ENCODE measurements around the gene ZNF276. TPM values are rescaled to one million over a fixed set of nuclear protein-coding genes. Genes with fewer than 3 reads are reported as not detected.
"Not testable (repeated sequence)": the region's sequence is repeated elsewhere in the genome, so short reads cannot be mapped to it uniquely, and the experiment has no call there.

ZNF276 gene
- total RNA-seq, 1 donor from 2014 or later, result 16.2 TPM

DNA sequence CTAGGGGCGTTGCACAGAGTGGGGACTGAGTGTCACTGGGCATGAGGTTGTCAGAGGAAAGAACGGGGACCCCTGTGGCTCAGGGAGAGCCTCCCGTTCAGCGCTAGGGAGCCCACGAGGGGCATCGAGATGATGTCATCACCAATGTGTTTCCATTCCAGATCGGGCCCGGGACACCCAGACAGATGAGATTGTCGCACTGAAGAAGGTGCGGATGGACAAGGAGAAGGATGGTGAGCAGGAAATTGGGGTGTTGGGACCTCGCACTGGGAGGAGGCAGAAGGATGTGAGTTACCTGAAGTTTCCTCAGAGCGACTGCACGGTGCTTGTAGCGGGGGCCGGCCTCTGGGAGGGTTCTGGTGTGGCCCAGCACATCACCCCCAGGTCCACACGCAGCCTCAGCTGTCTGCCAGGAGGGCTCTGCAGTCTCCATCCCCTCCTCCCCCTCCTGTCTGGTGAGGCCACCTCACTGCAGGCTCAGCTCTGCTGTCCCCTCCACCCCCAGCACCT is 30.9 kb upstream of the ZNF276 start:
- no peak overlapping the region for H3K27ac Mint-ChIP-seq (ENCODE audit: unreplicated experiment)
- no peaks in the 10 kb centered on the region for H3K27me3 Mint-ChIP-seq (ENCODE audit: low read depth)
- TF ChIP-seq, protein P1, sequence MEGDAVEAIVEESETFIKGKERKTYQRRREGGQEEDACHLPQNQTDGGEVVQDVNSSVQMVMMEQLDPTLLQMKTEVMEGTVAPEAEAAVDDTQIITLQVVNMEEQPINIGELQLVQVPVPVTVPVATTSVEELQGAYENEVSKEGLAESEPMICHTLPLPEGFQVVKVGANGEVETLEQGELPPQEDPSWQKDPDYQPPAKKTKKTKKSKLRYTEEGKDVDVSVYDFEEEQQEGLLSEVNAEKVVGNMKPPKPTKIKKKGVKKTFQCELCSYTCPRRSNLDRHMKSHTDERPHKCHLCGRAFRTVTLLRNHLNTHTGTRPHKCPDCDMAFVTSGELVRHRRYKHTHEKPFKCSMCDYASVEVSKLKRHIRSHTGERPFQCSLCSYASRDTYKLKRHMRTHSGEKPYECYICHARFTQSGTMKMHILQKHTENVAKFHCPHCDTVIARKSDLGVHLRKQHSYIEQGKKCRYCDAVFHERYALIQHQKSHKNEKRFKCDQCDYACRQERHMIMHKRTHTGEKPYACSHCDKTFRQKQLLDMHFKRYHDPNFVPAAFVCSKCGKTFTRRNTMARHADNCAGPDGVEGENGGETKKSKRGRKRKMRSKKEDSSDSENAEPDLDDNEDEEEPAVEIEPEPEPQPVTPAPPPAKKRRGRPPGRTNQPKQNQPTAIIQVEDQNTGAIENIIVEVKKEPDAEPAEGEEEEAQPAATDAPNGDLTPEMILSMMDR (IDR thresholded peaks at IDR 0.05), result no peak
- no peak overlapping the region for H3K4me3 Mint-ChIP-seq (ENCODE audit: unreplicated experiment)
- DNase-seq (ENCODE audit: low spot score), result peak; percentile 86
- peaks cover 12% of the 10 kb centered on the region for H3K36me3 Mint-ChIP-seq (ENCODE audit: low read depth)
- peaks cover 15% of the 10 kb centered on the region for H3K4me1 Mint-ChIP-seq (ENCODE audit: low read depth)
- no peaks in the 10 kb centered on the region for H3K9me3 Mint-ChIP-seq (ENCODE audit: low read depth)

DNA sequence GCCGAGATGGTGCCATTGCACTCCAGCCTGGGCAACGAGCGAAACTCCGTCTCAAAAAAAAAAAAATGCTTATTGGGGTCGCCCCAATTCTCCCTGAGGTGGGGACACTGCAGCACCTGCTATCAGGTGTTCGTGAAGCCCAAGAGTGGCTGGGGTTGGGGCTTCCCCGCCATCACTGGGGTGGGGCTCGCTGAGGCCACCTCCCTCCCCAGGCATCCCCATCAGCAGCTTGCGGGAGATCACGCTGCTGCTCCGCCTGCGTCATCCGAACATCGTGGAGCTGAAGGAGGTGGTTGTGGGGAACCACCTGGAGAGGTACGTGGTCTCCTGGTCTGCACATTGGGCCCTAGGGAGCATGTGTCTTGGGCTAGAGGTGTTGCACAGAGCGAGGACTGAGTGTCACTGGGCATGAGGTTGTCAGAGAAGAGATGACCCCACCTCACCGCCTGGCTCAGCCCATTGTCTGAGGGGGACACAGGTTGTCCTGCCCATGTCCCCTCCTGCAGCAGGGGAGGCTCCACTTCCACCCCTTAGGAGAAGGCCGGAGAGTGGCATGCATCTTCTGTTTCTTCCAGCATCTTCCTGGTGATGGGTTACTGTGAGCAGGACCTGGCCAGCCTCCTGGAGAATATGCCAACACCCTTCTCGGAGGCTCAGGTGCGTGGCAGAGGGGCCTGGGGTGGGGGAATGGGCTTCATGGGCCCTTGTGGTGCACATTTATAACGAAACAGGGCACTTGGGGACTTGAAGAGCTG is 29.9 kb upstream of the ZNF276 start:
- TF ChIP-seq, protein P1 (IDR thresholded peaks at IDR 0.05), result no peak
- no peaks in the 10 kb centered on the region for H3K9me3 Mint-ChIP-seq (ENCODE audit: low read depth)
- H3K4me1 Mint-ChIP-seq (ENCODE audit: low read depth), result peaks cover 10% of the 10 kb centered on the region
- H3K4me3 Mint-ChIP-seq (ENCODE audit: unreplicated experiment), result no peak overlapping the region
- no peaks in the 10 kb centered on the region for H3K27me3 Mint-ChIP-seq (ENCODE audit: low read depth)
- peaks cover 8% of the 10 kb centered on the region for H3K36me3 Mint-ChIP-seq (ENCODE audit: low read depth)
- no peak overlapping the region for H3K27ac Mint-ChIP-seq (ENCODE audit: unreplicated experiment)
- peak; percentile 67 for DNase-seq (ENCODE audit: low spot score)

DNA sequence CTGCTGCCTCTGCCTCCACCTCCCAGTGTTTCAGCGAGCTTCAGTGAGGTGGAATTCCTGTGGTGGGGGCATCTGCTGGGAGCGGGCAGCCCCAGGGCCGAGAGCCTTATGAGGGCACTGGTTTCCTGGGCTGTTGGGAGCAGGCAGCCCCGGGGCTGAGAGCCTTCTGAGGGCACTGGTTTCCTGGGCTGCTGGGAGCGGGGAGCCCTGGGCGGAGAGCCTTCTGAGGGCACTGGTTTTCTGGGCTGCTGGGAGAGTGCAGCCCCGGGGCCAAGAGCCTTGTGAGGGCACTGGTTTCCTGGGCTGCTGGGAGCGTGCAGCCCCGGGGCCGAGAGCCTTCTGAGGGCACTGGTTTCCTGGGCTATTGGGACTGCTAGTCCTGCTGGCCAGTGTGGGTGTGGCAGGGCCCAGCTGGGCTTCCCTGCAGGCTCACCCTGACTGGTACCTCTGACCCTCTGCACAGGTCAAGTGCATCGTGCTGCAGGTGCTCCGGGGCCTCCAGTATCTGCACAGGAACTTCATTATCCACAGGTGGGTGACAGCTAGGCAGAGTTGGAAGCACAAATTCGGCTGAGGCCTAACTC is 29.3 kb upstream of the ZNF276 start:
- Mint-ChIP-seq H3K27me3 (ENCODE audit: low read depth) (no peaks in the 10 kb centered on the region), H3K9me3 (ENCODE audit: low read depth) (no peaks in the 10 kb centered on the region), H3K4me3 (ENCODE audit: unreplicated experiment) (no peak overlapping the region), H3K4me1 (ENCODE audit: low read depth) (peaks cover 8% of the 10 kb centered on the region), H3K36me3 (ENCODE audit: low read depth) (peaks cover 8% of the 10 kb centered on the region), H3K27ac (ENCODE audit: unreplicated experiment) (no peak overlapping the region)
- no peak for DNase-seq (ENCODE audit: low spot score)
- TF ChIP-seq, protein P1 (IDR thresholded peaks at IDR 0.05), result no peak

DNA sequence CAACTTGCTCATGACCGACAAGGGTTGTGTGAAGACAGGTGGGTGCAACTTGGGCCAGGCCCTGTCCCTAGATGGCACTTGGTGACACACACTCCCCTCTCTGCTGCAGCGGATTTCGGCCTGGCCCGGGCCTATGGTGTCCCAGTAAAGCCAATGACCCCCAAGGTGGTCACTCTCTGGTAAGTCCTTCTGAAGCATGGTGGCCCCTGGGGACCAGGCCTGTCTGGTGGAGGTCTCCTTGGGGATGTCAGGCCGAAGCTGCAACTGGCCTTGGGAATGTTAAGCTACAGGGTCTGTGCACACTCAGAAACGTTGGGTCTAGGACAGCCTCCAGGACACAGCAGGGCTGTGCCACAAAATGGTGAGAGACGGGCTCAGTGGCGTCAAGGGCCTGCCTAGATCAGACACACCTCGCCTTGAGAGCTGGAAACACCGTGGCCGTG is 28.0 kb upstream of the ZNF276 start:
- Mint-ChIP-seq H3K4me1 (ENCODE audit: low read depth) (no peaks in the 10 kb centered on the region), H3K9me3 (ENCODE audit: low read depth) (no peaks in the 10 kb centered on the region), H3K27ac (ENCODE audit: unreplicated experiment) (no peak overlapping the region), H3K4me3 (ENCODE audit: unreplicated experiment) (no peak overlapping the region), H3K27me3 (ENCODE audit: low read depth) (no peaks in the 10 kb centered on the region), H3K36me3 (ENCODE audit: low read depth) (peaks cover 8% of the 10 kb centered on the region)
- peak; percentile 86 for DNase-seq (ENCODE audit: low spot score)
- TF ChIP-seq, protein P1 (IDR thresholded peaks at IDR 0.05), result no peak

DNA sequence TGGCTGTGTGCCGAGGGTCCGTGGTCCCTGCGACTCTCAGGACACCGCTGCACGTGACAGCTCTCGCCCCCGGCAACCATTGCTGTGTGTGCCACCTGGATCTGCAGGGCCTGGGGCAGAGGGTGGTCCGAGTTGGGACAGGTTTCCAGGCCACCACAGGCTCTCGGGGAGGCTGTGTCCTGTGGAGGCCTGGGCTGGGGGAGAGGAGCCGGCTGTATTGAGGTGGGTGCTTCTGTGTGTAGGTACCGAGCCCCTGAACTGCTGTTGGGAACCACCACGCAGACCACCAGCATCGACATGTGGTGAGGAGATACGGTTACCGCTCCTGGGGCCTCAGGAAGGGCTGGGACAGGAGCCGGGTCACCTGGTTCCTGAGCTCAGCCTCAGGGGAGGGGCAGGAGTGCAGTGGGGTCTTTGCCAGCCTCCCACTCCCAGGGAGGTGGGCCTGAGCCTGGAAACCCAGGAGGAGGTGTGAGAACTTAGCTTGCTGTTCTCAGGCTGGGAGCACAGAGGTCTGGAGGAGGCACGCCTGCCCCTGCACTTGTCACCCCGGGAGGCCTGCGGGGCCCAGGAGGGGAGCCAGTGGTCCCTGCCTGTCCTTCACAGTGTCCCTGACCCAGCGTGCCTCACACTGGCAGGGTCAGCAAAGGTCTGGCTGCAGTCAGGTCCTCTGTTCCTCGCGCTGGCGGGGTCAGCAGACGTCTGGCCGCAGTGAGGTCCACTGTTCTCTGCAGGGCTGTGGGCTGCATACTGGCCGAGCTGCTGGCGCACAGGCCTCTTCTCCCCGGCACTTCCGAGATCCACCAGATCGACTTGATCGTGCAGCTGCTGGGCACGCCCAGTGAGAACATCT is 27.2 kb upstream of the ZNF276 start:
- Mint-ChIP-seq H3K27ac (ENCODE audit: unreplicated experiment) (no peak overlapping the region), H3K4me1 (ENCODE audit: low read depth) (no peaks in the 10 kb centered on the region), H3K9me3 (ENCODE audit: low read depth) (no peaks in the 10 kb centered on the region), H3K4me3 (ENCODE audit: unreplicated experiment) (no peak overlapping the region), H3K27me3 (ENCODE audit: low read depth) (no peaks in the 10 kb centered on the region), H3K36me3 (ENCODE audit: low read depth) (peaks cover 8% of the 10 kb centered on the region)
- peak; percentile 94 for DNase-seq (ENCODE audit: low spot score)
- TF ChIP-seq, protein P1 (IDR thresholded peaks at IDR 0.05), result no peak

DNA sequence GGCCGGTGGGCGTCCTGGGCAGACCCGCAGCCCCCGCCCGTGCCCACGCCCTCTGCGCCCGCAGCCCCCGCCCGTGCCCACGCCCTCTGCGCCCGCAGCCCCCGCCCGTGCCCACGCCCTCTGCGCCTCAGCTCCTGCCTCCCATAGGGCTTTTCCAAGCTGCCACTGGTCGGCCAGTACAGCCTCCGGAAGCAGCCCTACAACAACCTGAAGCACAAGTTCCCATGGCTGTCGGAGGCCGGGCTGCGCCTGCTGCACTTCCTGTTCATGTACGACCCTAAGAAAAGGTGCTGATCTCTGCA is 26.6 kb upstream of the ZNF276 start:
- not testable (repeated sequence) for H3K27ac Mint-ChIP-seq (ENCODE audit: unreplicated experiment); H3K36me3 Mint-ChIP-seq (ENCODE audit: low read depth); H3K27me3 Mint-ChIP-seq (ENCODE audit: low read depth); H3K4me3 Mint-ChIP-seq (ENCODE audit: unreplicated experiment); DNase-seq (ENCODE audit: low spot score); H3K4me1 Mint-ChIP-seq (ENCODE audit: low read depth); H3K9me3 Mint-ChIP-seq (ENCODE audit: low read depth)

Data from chondrocyte (in vitro differentiated cells).